ENCODE results near the gene MMP28. TPM values are rescaled to one million over a fixed set of nuclear protein-coding genes. Genes with fewer than 3 reads are reported as not detected.

Gene MMP28, protein sequence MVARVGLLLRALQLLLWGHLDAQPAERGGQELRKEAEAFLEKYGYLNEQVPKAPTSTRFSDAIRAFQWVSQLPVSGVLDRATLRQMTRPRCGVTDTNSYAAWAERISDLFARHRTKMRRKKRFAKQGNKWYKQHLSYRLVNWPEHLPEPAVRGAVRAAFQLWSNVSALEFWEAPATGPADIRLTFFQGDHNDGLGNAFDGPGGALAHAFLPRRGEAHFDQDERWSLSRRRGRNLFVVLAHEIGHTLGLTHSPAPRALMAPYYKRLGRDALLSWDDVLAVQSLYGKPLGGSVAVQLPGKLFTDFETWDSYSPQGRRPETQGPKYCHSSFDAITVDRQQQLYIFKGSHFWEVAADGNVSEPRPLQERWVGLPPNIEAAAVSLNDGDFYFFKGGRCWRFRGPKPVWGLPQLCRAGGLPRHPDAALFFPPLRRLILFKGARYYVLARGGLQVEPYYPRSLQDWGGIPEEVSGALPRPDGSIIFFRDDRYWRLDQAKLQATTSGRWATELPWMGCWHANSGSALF
- 10.6 TPM for total RNA-seq (ENCODE audit: unreplicated experiment)
- long read RNA-seq, transcript MMP28-201 (8 exons, 1,928 nt), result major isoform, 15 of 27 reads
- long read RNA-seq, partial matches to known transcripts, result 4 of 27 reads
- long read RNA-seq, other reads (novel, unspliced or antisense), result 5 of 27 reads

- peak within 1 kb of the TSS; percentile 84 for H3K4me3 Mint-ChIP-seq (ENCODE audit: unreplicated experiment)
- H3K9me3 Mint-ChIP-seq (ENCODE audit: unreplicated experiment), result no peaks in the 10 kb centered on the region
- peaks cover 23% of the 10 kb centered on the region for H3K4me1 Mint-ChIP-seq (ENCODE audit: unreplicated experiment)
- no peak within 1 kb of the TSS for H3K27ac Mint-ChIP-seq (ENCODE audit: unreplicated experiment)
- H3K36me3 Mint-ChIP-seq (ENCODE audit: low read depth, unreplicated experiment), result no peaks in the 10 kb centered on the region
- DNase-seq (ENCODE audit: low spot score), result no peak
- H3K27me3 Mint-ChIP-seq (ENCODE audit: unreplicated experiment), result peaks cover 10% of the 10 kb centered on the region
- TF ChIP-seq, protein P1, sequence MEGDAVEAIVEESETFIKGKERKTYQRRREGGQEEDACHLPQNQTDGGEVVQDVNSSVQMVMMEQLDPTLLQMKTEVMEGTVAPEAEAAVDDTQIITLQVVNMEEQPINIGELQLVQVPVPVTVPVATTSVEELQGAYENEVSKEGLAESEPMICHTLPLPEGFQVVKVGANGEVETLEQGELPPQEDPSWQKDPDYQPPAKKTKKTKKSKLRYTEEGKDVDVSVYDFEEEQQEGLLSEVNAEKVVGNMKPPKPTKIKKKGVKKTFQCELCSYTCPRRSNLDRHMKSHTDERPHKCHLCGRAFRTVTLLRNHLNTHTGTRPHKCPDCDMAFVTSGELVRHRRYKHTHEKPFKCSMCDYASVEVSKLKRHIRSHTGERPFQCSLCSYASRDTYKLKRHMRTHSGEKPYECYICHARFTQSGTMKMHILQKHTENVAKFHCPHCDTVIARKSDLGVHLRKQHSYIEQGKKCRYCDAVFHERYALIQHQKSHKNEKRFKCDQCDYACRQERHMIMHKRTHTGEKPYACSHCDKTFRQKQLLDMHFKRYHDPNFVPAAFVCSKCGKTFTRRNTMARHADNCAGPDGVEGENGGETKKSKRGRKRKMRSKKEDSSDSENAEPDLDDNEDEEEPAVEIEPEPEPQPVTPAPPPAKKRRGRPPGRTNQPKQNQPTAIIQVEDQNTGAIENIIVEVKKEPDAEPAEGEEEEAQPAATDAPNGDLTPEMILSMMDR (IDR thresholded peaks at IDR 0.05; ENCODE audit: unreplicated experiment), result no peak
Observed at GRCh38 chr17:35795007-35795870, at the start of gene MMP28. Gene MMP28, minus strand, starts transcription at chr17:35795641. Its CDS starts 264 bp downstream, at chr17:35795377.

DNA sequence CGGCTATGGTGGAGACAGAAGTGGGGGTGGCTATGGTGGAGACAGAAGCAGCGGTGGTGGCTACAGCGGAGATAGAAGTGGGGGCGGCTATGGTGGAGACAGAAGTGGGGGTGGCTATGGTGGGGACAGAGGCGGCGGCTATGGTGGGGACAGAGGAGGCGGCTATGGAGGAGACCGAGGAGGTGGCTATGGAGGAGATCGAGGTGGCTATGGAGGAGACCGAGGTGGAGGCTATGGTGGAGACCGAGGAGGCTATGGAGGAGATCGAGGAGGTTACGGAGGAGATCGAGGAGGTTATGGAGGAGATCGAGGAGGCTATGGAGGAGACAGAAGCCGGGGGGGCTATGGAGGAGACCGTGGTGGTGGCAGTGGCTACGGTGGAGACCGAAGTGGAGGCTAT lies 49.1 kb upstream of the MMP28 start:
- H3K4me3 Mint-ChIP-seq (ENCODE audit: unreplicated experiment), result no peak overlapping the region
- TF ChIP-seq, protein P1 (IDR thresholded peaks at IDR 0.05; ENCODE audit: unreplicated experiment), result no peak
- no peaks in the 10 kb centered on the region for H3K9me3 Mint-ChIP-seq (ENCODE audit: unreplicated experiment)
- peaks cover under 1% of the 10 kb centered on the region for H3K4me1 Mint-ChIP-seq (ENCODE audit: unreplicated experiment)
- no peak overlapping the region for H3K27ac Mint-ChIP-seq (ENCODE audit: unreplicated experiment)
- peaks cover 2% of the 10 kb centered on the region for H3K27me3 Mint-ChIP-seq (ENCODE audit: unreplicated experiment)
- DNase-seq (ENCODE audit: low spot score), result no peak
- H3K36me3 Mint-ChIP-seq (ENCODE audit: low read depth, unreplicated experiment), result peaks cover 31% of the 10 kb centered on the region

DNA sequence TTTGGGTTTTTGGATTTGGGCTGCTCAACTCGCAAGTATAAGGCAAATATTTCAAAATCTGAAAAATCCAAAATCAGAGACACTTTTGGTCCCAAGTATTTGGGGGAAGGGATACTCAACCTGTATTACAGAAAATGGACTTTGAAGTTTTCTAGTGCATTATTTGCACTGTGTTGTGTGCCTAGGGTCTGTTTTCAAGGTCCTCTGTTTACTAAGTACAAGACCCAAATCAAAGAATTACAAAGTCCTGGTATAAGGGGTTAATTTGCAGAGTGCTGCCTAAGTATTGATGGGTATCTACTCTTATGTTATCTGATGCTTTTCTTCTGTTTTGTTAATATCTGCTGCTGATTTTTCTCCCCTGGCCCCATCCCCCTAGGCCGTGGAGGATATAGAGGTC lies 48.3 kb upstream of the MMP28 start:
- Mint-ChIP-seq H3K36me3 (ENCODE audit: low read depth, unreplicated experiment) (peaks cover 31% of the 10 kb centered on the region), H3K4me3 (ENCODE audit: unreplicated experiment) (no peak overlapping the region), H3K27ac (ENCODE audit: unreplicated experiment) (no peak overlapping the region), H3K9me3 (ENCODE audit: unreplicated experiment) (no peaks in the 10 kb centered on the region), H3K27me3 (ENCODE audit: unreplicated experiment) (peaks cover 1% of the 10 kb centered on the region), H3K4me1 (ENCODE audit: unreplicated experiment) (no peaks in the 10 kb centered on the region)
- no peak for DNase-seq (ENCODE audit: low spot score)
- TF ChIP-seq, protein P1 (IDR thresholded peaks at IDR 0.05; ENCODE audit: unreplicated experiment), result no peak

- DNase-seq (ENCODE audit: low spot score), result no peak
- H3K9me3 Mint-ChIP-seq (ENCODE audit: unreplicated experiment), result no peaks in the 10 kb centered on the region
- no peaks in the 10 kb centered on the region for H3K4me1 Mint-ChIP-seq (ENCODE audit: unreplicated experiment)
- peaks cover 1% of the 10 kb centered on the region for H3K27me3 Mint-ChIP-seq (ENCODE audit: unreplicated experiment)
- peak overlapping the region; percentile 12 for H3K4me3 Mint-ChIP-seq (ENCODE audit: unreplicated experiment)
- peaks cover 35% of the 10 kb centered on the region for H3K36me3 Mint-ChIP-seq (ENCODE audit: low read depth, unreplicated experiment)
- TF ChIP-seq, protein P1 (IDR thresholded peaks at IDR 0.05; ENCODE audit: unreplicated experiment), result no peak
- H3K27ac Mint-ChIP-seq (ENCODE audit: unreplicated experiment), result no peak overlapping the region
Observed at GRCh38 chr17:35842239-35842638, 46.8 kb upstream of the MMP28 start.
